Kidney (tissue), 14 donors: Measurements from ENCODE around the gene AFDN. TPM values are rescaled to one million over a fixed set of nuclear protein-coding genes. Genes with fewer than 3 reads are reported as not detected.
A peak's percentile ranks its signal among the peaks of the same experiment; 100 is the strongest.

Source experiments
- DNase-seq, 5 donors: peaks; one replicate each; pipeline ENCODE4 v3.0.0-alpha.2; 2013 to 2020
- FAIRE-seq: peaks from 2 replicates; lab custom pipeline; 2012; peaks lifted over from hg19 to GRCh38; lab: Jason Lieb, UNC
- H3K27ac ChIP-seq, 2 donors: one replicate each; pipeline ENCODE4 v1.7.0; 2013; ENCODE audit warnings: low read depth in 2 of 2, low read length in 2 of 2, inconsistent platforms in 1 of 2
- H3K27me3 ChIP-seq: one replicate; pipeline ENCODE4 v1.7.1; 2013; ENCODE audit warnings: low read length, inconsistent platforms; ENCODE audit not compliant: control insufficient read depth, insufficient read depth
- H3K36me3 ChIP-seq, 3 donors: one replicate each; pipeline versions ENCODE4 v1.7.0 to v1.7.1; 2013; ENCODE audit warnings: low read length in 3 of 3, control low read depth in 1 of 3, inconsistent platforms in 1 of 3; ENCODE audit not compliant: insufficient read depth in 3 of 3, control insufficient read depth in 2 of 3
- H3K4me1 ChIP-seq, 3 donors: one replicate each; pipeline versions ENCODE4 v1.7.0 to v1.7.1; 2013; ENCODE audit warnings: low read length in 3 of 3, inconsistent platforms in 1 of 3, low read depth in 1 of 3; ENCODE audit not compliant: control insufficient read depth in 2 of 3, insufficient read depth in 2 of 3
- H3K4me3 ChIP-seq, 3 donors: one replicate each; pipeline versions ENCODE4 v1.7.0 to v1.8.1; 2013; ENCODE audit warnings: low read length in 3 of 3, control low read depth in 1 of 3, inconsistent platforms in 1 of 3
- H3K9ac ChIP-seq, 3 donors: one replicate each; pipeline versions ENCODE4 v1.7.0 to v1.7.1; 2013; ENCODE audit warnings: low read length in 3 of 3, control low read depth in 1 of 3, inconsistent platforms in 1 of 3
- H3K9me3 ChIP-seq, 3 donors: one replicate each; pipeline versions ENCODE4 v1.7.0 to v1.7.1; 2013; ENCODE audit warnings: low read length in 3 of 3, control low read depth in 1 of 3, inconsistent platforms in 1 of 3; ENCODE audit not compliant: control insufficient read depth in 2 of 3, insufficient read depth in 1 of 3
- CTCF ChIP-seq: IDR thresholded peaks from 3 replicates; pipeline ENCODE4 v1.5.1; 2012; ENCODE audit warnings: mild to moderate bottlenecking, moderate library complexity, borderline replicate concordance; ENCODE audit not compliant: insufficient read depth; ENCODE audit errors: extremely low read depth
- intact Hi-C: fragments of 100-400 bp; cut with DNase I; formaldehyde crosslinking; loops from one replicate; pipeline ENCODE4 v1.11.1; 2022
- polyA plus RNA-seq: library from polyadenylated mRNA; stranded (reverse); fragments of 350-450 nt; fragmentation: Illumina TruSeq; extraction: RNeasy Lipid Tissue Mini Kit (QIAGEN cat#74804); gene quantifications from one replicate; pipeline ENCODE4 v1.2.3, GENCODE V29; 2014; ENCODE audit warnings: low read depth, low replicate concordance; ENCODE audit not compliant: insufficient read depth
- total RNA-seq: library from RNA; stranded (reverse); fragmentation: NEBNext Ultra II Directional; extraction: Animal tissue kit (Norgen Biotek cat#: 25700); gene quantifications from one replicate; pipeline ENCODE4 v1.2.1, GENCODE V29; 2021
- donor health status: control.
- donor health status: control.
- donor health status: control.
- donor health status: control.
- donor health status: control.
- donor health status: DM: yes; HTN: yes; CAD: no.
- donor health status: Normal renal cell carcinoma (clear cell type).

AFDN gene
- total and polyA plus RNA-seq, 2 donors from 2014 or later = 21.5 to 175 TPM

DNA sequence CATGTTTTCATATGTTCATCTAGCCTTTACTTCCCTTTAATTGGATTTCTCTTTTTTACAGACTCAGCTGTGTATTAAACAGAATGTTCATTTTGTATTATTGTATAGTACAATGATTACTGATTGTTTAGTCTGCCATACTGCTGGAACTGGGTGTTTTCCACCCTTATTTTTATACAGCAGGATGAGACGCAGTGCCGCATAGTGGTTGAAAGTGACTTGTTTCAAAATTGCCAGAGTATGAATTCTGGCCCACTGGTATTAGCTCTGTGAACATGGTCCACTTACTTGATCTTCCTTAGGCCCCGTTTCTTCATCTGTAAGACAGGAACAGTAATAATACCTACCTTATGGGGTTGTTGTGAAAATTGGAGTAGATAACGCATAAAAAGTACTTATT, 22.1 kb downstream of the AFDN start:
- intact Hi-C loops = no loop called here
- Histone ChIP-seq H3K36me3 (no peaks in the 10 kb centered on the region), H3K4me3 (no peak overlapping the region), H3K27ac (peak overlapping the region; percentile 82 to 89), H3K27me3 (no peaks in the 10 kb centered on the region), H3K9ac (no peak overlapping the region), H3K4me1 (peaks cover 0 to 22% (median 9%) of the 10 kb centered on the region in 3 donors), H3K9me3 (no peaks in the 10 kb centered on the region)
- no peak for TF ChIP-seq CTCF
- DNase-seq (no peak), FAIRE-seq (no peak)

GRCh38 chr6:167849846-167850459, 23.2 kb downstream of the AFDN start:
- Histone ChIP-seq H3K36me3 (no peaks in the 10 kb centered on the region), H3K9me3 (no peaks in the 10 kb centered on the region), H3K9ac (peak overlapping the region in 1 of 3 donors; percentile 70), H3K4me3 (peak overlapping the region in 1 of 3 donors; percentile 36), H3K4me1 (peaks cover 0 to 22% (median 9%) of the 10 kb centered on the region in 3 donors), H3K27me3 (no peaks in the 10 kb centered on the region), H3K27ac (peak overlapping the region; percentile 82 to 89)
- TF ChIP-seq CTCF = no peak
- intact Hi-C loops = no loop called here
- FAIRE-seq (peak; percentile 66), DNase-seq (peak in 2 of 5 donors; percentile 84 to 90)

- DNase-seq = no peak
- Histone ChIP-seq H3K4me1 (peaks cover 0 to 24% (median 9%) of the 10 kb centered on the region in 3 donors), H3K36me3 (no peaks in the 10 kb centered on the region), H3K4me3 (no peak overlapping the region), H3K27ac (peak overlapping the region; percentile 82 to 89), H3K27me3 (no peaks in the 10 kb centered on the region), H3K9ac (peak overlapping the region in 1 of 3 donors; percentile 70), H3K9me3 (no peaks in the 10 kb centered on the region)
- intact Hi-C loops = no loop called here
- FAIRE-seq = no peak
- TF ChIP-seq CTCF = no peak
These were observed 24.1 kb downstream of the AFDN start for GRCh38 chr6:167850782-167851181.
